HG02623 (cell line): ENCODE results near the gene DERL3.
A peak's percentile ranks its signal among the peaks of the same experiment; 100 is the strongest.

Experiments
- ATAC-seq: cut with Tn5 transposase; IDR thresholded peaks from one replicate; pipeline ENCODE4 v1.9.1; 2021; ENCODE audit warnings: moderate library complexity; ENCODE audit not compliant: unreplicated experiment

DERL3 gene

GRCh38 chr22:23806837-23807236 is 32.0 kb downstream of the DERL3 start:
- ATAC-seq, result no peak

GRCh38 chr22:23804781-23805291 is 34.0 kb downstream of the DERL3 start:
- ATAC-seq, result no peak

GRCh38 chr22:23803001-23803819 is 35.6 kb downstream of the DERL3 start:
- ATAC-seq, result no peak

GRCh38 chr22:23801886-23802377 is 36.9 kb downstream of the DERL3 start:
- ATAC-seq, result no peak

- no peak for ATAC-seq
These were observed 37.5 kb downstream of the DERL3 start for GRCh38 chr22:23801238-23801821.

- ATAC-seq, result peak; percentile 46
These were observed 38.2 kb downstream of the DERL3 start for GRCh38 chr22:23800297-23801237.

GRCh38 chr22:23796461-23796860 is 42.3 kb downstream of the DERL3 start:
- ATAC-seq, result no peak

- ATAC-seq, result no peak
These were observed 45.5 kb downstream of the DERL3 start for GRCh38 chr22:23793326-23793725.

- ATAC-seq, result no peak
These were observed 46.8 kb downstream of the DERL3 start for GRCh38 chr22:23791738-23792645.

- no peak for ATAC-seq
These were observed 47.7 kb downstream of the DERL3 start for GRCh38 chr22:23790819-23791737.

- no peak for ATAC-seq
These were observed 49.2 kb downstream of the DERL3 start for GRCh38 chr22:23789638-23790037.

GRCh38 chr22:23789121-23789520 is 49.7 kb downstream of the DERL3 start:
- no peak for ATAC-seq

- ATAC-seq, result no peak
These were observed 50.9 kb downstream of the DERL3 start for GRCh38 chr22:23787910-23788309.

- ATAC-seq, result no peak
These were observed 51.3 kb downstream of the DERL3 start for GRCh38 chr22:23787600-23787896.

- peak; percentile 59 for ATAC-seq
These were observed 51.8 kb downstream of the DERL3 start, which contains the start of gene SMARCB1 for GRCh38 chr22:23786752-23787599. Gene SMARCB1 (plus strand): TSS chr22:23786966. CDS start chr22:23787170, 204 bp downstream.

GRCh38 chr22:23786261-23786710 is 52.5 kb downstream of the DERL3 start:
- no peak for ATAC-seq
